Kidney tubule cell (primary cell): ENCODE results near the gene PLGRKT.
A peak's percentile ranks its signal among the peaks of the same experiment; 100 is the strongest.
"Not testable (repeated sequence)": the region's sequence is repeated elsewhere in the genome, so short reads cannot be mapped to it uniquely, and the experiment has no call there.

Source experiments
- DNase-seq: peaks from one replicate; pipeline ENCODE4 v3.0.0-alpha.2; 2018; ENCODE audit warnings: low spot score

PLGRKT gene

GRCh38 chr9:5375790-5376477, 61.8 kb downstream of the PLGRKT start:
- no peak for DNase-seq

- no peak for DNase-seq
Measured at GRCh38 chr9:5375091-5375490, 62.6 kb downstream of the PLGRKT start.

- peak; percentile 40 for DNase-seq
Measured at GRCh38 chr9:5364294-5365024, 73.3 kb downstream of the PLGRKT start.

- no peak for DNase-seq
Measured at GRCh38 chr9:5361326-5362010, 76.3 kb downstream of the PLGRKT start.

GRCh38 chr9:5360341-5360740, 77.4 kb downstream of the PLGRKT start:
- no peak for DNase-seq

- no peak for DNase-seq
Measured at GRCh38 chr9:5357431-5358105, 80.2 kb downstream of the PLGRKT start.

GRCh38 chr9:5355817-5356216, 81.9 kb downstream of the PLGRKT start:
- no peak for DNase-seq

GRCh38 chr9:5355226-5355625, 82.5 kb downstream of the PLGRKT start:
- DNase-seq = no peak

GRCh38 chr9:5354184-5354583, 83.5 kb downstream of the PLGRKT start:
- DNase-seq = no peak

GRCh38 chr9:5352637-5353248, 85.0 kb downstream of the PLGRKT start:
- no peak for DNase-seq

- DNase-seq = peak; percentile 12
Measured at GRCh38 chr9:5338992-5339981, 98.4 kb downstream of the PLGRKT start, which contains the start of gene RLN1. TSS of gene RLN1 (minus strand) at chr9:5339876. CDS start at chr9:5339746, 130 bp downstream.

GRCh38 chr9:5336688-5337087, 101.0 kb downstream of the PLGRKT start:
- DNase-seq = no peak

GRCh38 chr9:5331276-5331675, 106.4 kb downstream of the PLGRKT start:
- not testable (repeated sequence) for DNase-seq

GRCh38 chr9:5326893-5327548, 110.7 kb downstream of the PLGRKT start:
- DNase-seq = no peak

- DNase-seq = no peak
Measured at GRCh38 chr9:5326187-5326586, 111.5 kb downstream of the PLGRKT start.

- DNase-seq = not testable (repeated sequence)
Measured at GRCh38 chr9:5321601-5322000, 116.1 kb downstream of the PLGRKT start.

GRCh38 chr9:5321058-5321457, 116.7 kb downstream of the PLGRKT start:
- no peak for DNase-seq

- DNase-seq = not testable (repeated sequence)
Measured at GRCh38 chr9:5316406-5316805, 121.3 kb downstream of the PLGRKT start.

- DNase-seq = no peak
Measured at GRCh38 chr9:5315187-5315923, 122.4 kb downstream of the PLGRKT start.
